ENCODE data around the gene RIPOR2. TPM values are rescaled to one million over a fixed set of nuclear protein-coding genes. Genes with fewer than 3 reads are reported as not detected.

The RIPOR2 gene
- total RNA-seq, 1 experiment from 2014 or later, result 5.0 TPM

- no CpG with 5 or more reads among the region's 5 CpGs for WGBS (ENCODE audit: extremely low coverage, insufficient read length, low lambda C conversion rate)
- Histone ChIP-seq H2AFZ (ENCODE audit: low read length) (no peak overlapping the region), H3K56ac (ENCODE audit: insufficient read length, low read depth, low read length) (no peak overlapping the region), H3K79me1 (ENCODE audit: insufficient read depth, low read depth, low read length, poor library complexity, severe bottlenecking) (no peaks in the 10 kb centered on the region), H4K20me1 (ENCODE audit: control insufficient read depth, insufficient read depth, insufficient read length) (no peaks in the 10 kb centered on the region), H2BK120ac (ENCODE audit: low read depth, low read length, poor library complexity, severe bottlenecking) (no peak overlapping the region), H3K4me2 (ENCODE audit: insufficient read depth, insufficient read length, low read length) (no peak overlapping the region), H3K4me1 (ENCODE audit: insufficient read depth, low read length) (no peaks in the 10 kb centered on the region), H3K18ac (ENCODE audit: insufficient read length, low read depth, low read length) (no peak overlapping the region), H4K91ac (ENCODE audit: insufficient read length, low read depth, low read length) (no peak overlapping the region), H2BK20ac (ENCODE audit: low read depth, low read length, poor library complexity, severe bottlenecking) (no peak overlapping the region), H2BK5ac (ENCODE audit: insufficient read length, low read length) (no peak overlapping the region), H3K9me3 (ENCODE audit: control insufficient read depth, low read depth, low read length) (no peaks in the 10 kb centered on the region), H2BK15ac (ENCODE audit: low read depth, low read length) (no peak overlapping the region), H4K8ac (replicated peaks; ENCODE audit: insufficient read length, low read depth, low read length) (no peak overlapping the region), H3T11ph (ENCODE audit: low read length) (no peak overlapping the region), H3K23me2 (ENCODE audit: insufficient read length, low read depth, low read length, poor library complexity, severe bottlenecking) (no peaks in the 10 kb centered on the region), H2BK12ac (ENCODE audit: insufficient read length, low read depth, low read length) (no peak overlapping the region), H3K23ac (ENCODE audit: insufficient read length, low read depth, low read length) (no peak overlapping the region), H2AK5ac (ENCODE audit: insufficient read length, low read length) (no peak overlapping the region), H3K27ac (ENCODE audit: insufficient read length, low read depth, low read length) (no peak overlapping the region), H3K27me3 (ENCODE audit: insufficient read depth, low read length) (no peaks in the 10 kb centered on the region), H4K5ac (ENCODE audit: insufficient read length, low read depth, low read length) (no peak overlapping the region), H3K9ac (ENCODE audit: extremely low read depth, insufficient read length, low read length) (no peak overlapping the region), H3K4ac (ENCODE audit: low read depth, low read length) (no peak overlapping the region), H3K14ac (ENCODE audit: insufficient read depth, low read length) (no peak overlapping the region), H3K79me2 (ENCODE audit: insufficient read depth, low read length) (no peaks in the 10 kb centered on the region)
- H3K4me3 Mint-ChIP-seq, result no peak overlapping the region
- no peak for DNase-seq
- H3K36me3 Mint-ChIP-seq (ENCODE audit: insufficient read depth in 1 of 3, low read depth in 3 of 3), result no peaks in the 10 kb centered on the region
- no peaks in the 10 kb centered on the region for H3K27me3 Mint-ChIP-seq (ENCODE audit: low read depth)
- no peak overlapping the region for H3K27ac Mint-ChIP-seq
- no peak for TF ChIP-seq CTCF (conservative IDR thresholded peaks at IDR 0.05)
- H3K9me3 Mint-ChIP-seq, result no peaks in the 10 kb centered on the region
- peaks cover 4 to 9% of the 10 kb centered on the region in 2 experiments for H3K4me1 Mint-ChIP-seq
These were observed 175.6 kb downstream of the RIPOR2 start for GRCh38 chr6:24760210-24760609.

All from H9 (cell line).